Calu3 (cell line): ENCODE measurements around the gene GLMP. TPM values are rescaled to one million over a fixed set of nuclear protein-coding genes. Genes with fewer than 3 reads are reported as not detected.

Experiments used
- Bru-seq: library from RNA; stranded (reverse); fragments of 400-500 nt; gene quantifications from one replicate; lab custom pipeline; 2021; lab: Mats Ljungman, UMichigan
- BruChase-seq, 2 experiments: library from RNA; stranded (reverse); fragments of 400-500 nt; gene quantifications; one replicate each; lab custom pipeline; 2021; lab: Mats Ljungman, UMichigan
- BruUV-seq: library from RNA; stranded (reverse); fragments of 400-500 nt; replicated peaks from 2 replicates; lab custom pipeline; 2021; lab: Mats Ljungman, UMichigan
- CTCF ChIA-PET: fragments of 300-600 bp; sonication (Branson Sonifier 250); formaldehyde crosslinking; loops from one replicate; lab custom pipeline; 2022; ENCODE audit warnings: antibody characterized with exemption; lab: Charles Lee
- DNase-seq: peaks from one replicate; pipeline ENCODE4 v3.0.0; 2022
- H3K27ac Mint-ChIP-seq: one replicate; pipeline ENCODE4 v1.8.0; 2022; ENCODE audit warnings: mixed read lengths; ENCODE audit not compliant: unreplicated experiment
- H3K27me3 Mint-ChIP-seq: one replicate; pipeline ENCODE4 v1.8.0; 2022; ENCODE audit warnings: mixed read lengths; ENCODE audit not compliant: unreplicated experiment
- H3K36me3 Mint-ChIP-seq: one replicate; pipeline ENCODE4 v1.8.0; 2022; ENCODE audit warnings: mild to moderate bottlenecking, moderate library complexity, mixed read lengths; ENCODE audit not compliant: insufficient read depth, unreplicated experiment
- H3K4me1 Mint-ChIP-seq: one replicate; pipeline ENCODE4 v1.8.0; 2022; ENCODE audit warnings: mild to moderate bottlenecking, low read depth, mixed read lengths; ENCODE audit not compliant: unreplicated experiment
- H3K4me3 Mint-ChIP-seq: one replicate; pipeline ENCODE4 v1.8.0; 2022; ENCODE audit warnings: mild to moderate bottlenecking, low read depth, moderate library complexity, mixed read lengths; ENCODE audit not compliant: unreplicated experiment
- H3K9me3 Mint-ChIP-seq: one replicate; pipeline ENCODE4 v1.8.0; 2022; ENCODE audit warnings: low read depth, mixed read lengths; ENCODE audit not compliant: unreplicated experiment
- CTCF ChIP-seq: fragments of 200-600 bp; IDR thresholded peaks from one replicate; pipeline ENCODE4 v1.8.0; 2022; ENCODE audit warnings: antibody characterized with exemption; ENCODE audit not compliant: unreplicated experiment
- intact Hi-C: fragments of 100-400 bp; cut with micrococcal nuclease; formaldehyde crosslinking; loops from one replicate; pipeline ENCODE4 v1.10.0; 2022; ENCODE audit not compliant: unreplicated experiment
- long read RNA-seq: library from polyadenylated mRNA; stranded (forward); transcript quantifications from one replicate; pipeline ENCODE4 v2.0.0, GENCODE V29; 2022
- total RNA-seq: library from RNA; stranded (reverse); gene quantifications from 2 replicates; pipeline ENCODE4 v1.2.3, GENCODE V29; 2022

Gene GLMP
- total RNA-seq (31.0 and 39.7 TPM in 2 replicates), Bru-seq, nascent RNA (percentile 54 among the genes with signal in this experiment), BruChase-seq, experiment 1, labeled RNA remaining after a 6-hour chase (percentile 83 among the genes with signal in this experiment), BruChase-seq, experiment 2, labeled RNA remaining after a 2-hour chase (percentile 66 among the genes with signal in this experiment)
- long read RNA-seq, transcript GLMP-215 (5 exons, 1,364 nt) = minor isoform, 10 of 69 reads
- long read RNA-seq, transcript GLMP-201 (6 exons, 1,604 nt) = major isoform, 40 of 69 reads
- long read RNA-seq, partial matches to known transcripts = 6 of 69 reads
- long read RNA-seq, other reads (novel, unspliced or antisense) = 9 of 69 reads

GRCh38 chr1:156295391-156295947 lies at the start of gene GLMP:
TSS of gene GLMP (minus strand) at chr1:156295679. CDS start at chr1:156295645, 34 bp downstream.
- intact Hi-C loops = no loop called here
- no peak for TF ChIP-seq CTCF
- CTCF ChIA-PET = interaction anchor here (0.6 to 1.9 kb wide), 2 partner anchors 13 to 208 kb away, joined by 5 to 6 read pairs; partner anchors contain the start of gene SMG5
- Mint-ChIP-seq H3K9me3 (no peaks in the 10 kb centered on the region), H3K36me3 (peaks cover 27% of the 10 kb centered on the region), H3K4me1 (peaks cover 35% of the 10 kb centered on the region), H3K4me3 (peak within 1 kb of the TSS; percentile 74), H3K27me3 (no peaks in the 10 kb centered on the region), H3K27ac (peak within 1 kb of the TSS; percentile 80)
- DNase-seq = peak; percentile 60
- no TSS peak for BruUV-seq

- peaks cover 1% of the 10 kb centered on the region for H3K36me3 Mint-ChIP-seq
- no peak overlapping the region for H3K4me3 Mint-ChIP-seq
- intact Hi-C loops = no loop called here
- H3K4me1 Mint-ChIP-seq = no peaks in the 10 kb centered on the region
- CTCF ChIA-PET = interaction anchor here (1.5 kb wide), 2 partner anchors 14 to 41 kb away, joined by 4 to 5 read pairs; no protein-coding TSS in a partner anchor
- H3K9me3 Mint-ChIP-seq = no peaks in the 10 kb centered on the region
- no peak for TF ChIP-seq CTCF
- no TSS peak for BruUV-seq
- H3K27ac Mint-ChIP-seq = no peak overlapping the region
- DNase-seq = no peak
- peaks cover 40% of the 10 kb centered on the region for H3K27me3 Mint-ChIP-seq
Observed at GRCh38 chr1:156344409-156344808, 48.9 kb upstream of the GLMP start.

- no peak for TF ChIP-seq CTCF
- Mint-ChIP-seq H3K4me1 (no peaks in the 10 kb centered on the region), H3K9me3 (no peaks in the 10 kb centered on the region), H3K36me3 (peaks cover 22% of the 10 kb centered on the region), H3K27me3 (peaks cover 30% of the 10 kb centered on the region), H3K27ac (no peak overlapping the region), H3K4me3 (no peak overlapping the region)
- DNase-seq = no peak
- BruUV-seq = no TSS peak
- intact Hi-C loops = no loop called here
- CTCF ChIA-PET = interaction anchor here (0.6 kb wide), 1 partner anchor 13 kb away, joined by 3 read pairs; no protein-coding TSS in a partner anchor
Observed at GRCh38 chr1:156342166-156342955, 46.9 kb upstream of the GLMP start.
